ENCODE measurements around the gene DMBX1. TPM values are rescaled to one million over a fixed set of nuclear protein-coding genes. Genes with fewer than 3 reads are reported as not detected.

Gene DMBX1
- polyA plus RNA-seq, 10 donors = 0.11 TPM; not detected in 9

Other genes with a start within 250 kb of the DMBX1 start
- 1 to 10 TPM; 3.5 to 9.6 (median 5.8) TPM for gene RAD54L, start 242.1 kb upstream of the DMBX1 start, polyA plus RNA-seq (ENCODE audit: insufficient read length in 10 of 10)
- 10 to 100 TPM; 52.6 to 61.8 (median 56.1) TPM for gene LRRC41, start 186.2 kb upstream of the DMBX1 start, polyA plus RNA-seq (ENCODE audit: insufficient read length in 10 of 10)
- 100 to 1,000 TPM; 247 to 353 (median 282) TPM for gene UQCRH, start 186.1 kb upstream of the DMBX1 start, polyA plus RNA-seq (ENCODE audit: insufficient read length in 10 of 10)
- gene NSUN4, start 149.0 kb upstream of the DMBX1 start, polyA plus RNA-seq (ENCODE audit: insufficient read length in 10 of 10) = 10 to 100 TPM; 11.0 to 15.6 (median 13.1) TPM
- gene FAAH, start 95.5 kb upstream of the DMBX1 start, polyA plus RNA-seq (ENCODE audit: insufficient read length in 10 of 10) = 10 to 100 TPM in 9 of 10 donors, 1 to 10 TPM in 1; 9.2 to 20.5 (median 14.5) TPM
- gene KNCN, start 61.8 kb downstream of the DMBX1 start, polyA plus RNA-seq (ENCODE audit: insufficient read length in 10 of 10) = not detected
- 10 to 100 TPM; 19.3 to 42.8 (median 25.2) TPM for gene MKNK1, start 114.4 kb downstream of the DMBX1 start, polyA plus RNA-seq (ENCODE audit: insufficient read length in 10 of 10)
- gene MOB3C, start 127.0 kb downstream of the DMBX1 start, polyA plus RNA-seq (ENCODE audit: insufficient read length in 10 of 10) = 10 to 100 TPM; 11.5 to 15.7 (median 12.7) TPM
- gene ATPAF1, start 178.5 kb downstream of the DMBX1 start, polyA plus RNA-seq (ENCODE audit: insufficient read length in 10 of 10) = 10 to 100 TPM; 52.2 to 70.5 (median 57.9) TPM
- gene TEX38, start 182.0 kb downstream of the DMBX1 start, polyA plus RNA-seq (ENCODE audit: insufficient read length in 10 of 10) = under 1 TPM in 4 of 10 donors, not detected in 6; 0.15 to 0.24 (median 0.21) TPM
- 100 to 1,000 TPM in 6 of 10 donors, 10 to 100 TPM in 4; 77.9 to 111 (median 101) TPM for gene EFCAB14, start 229.3 kb downstream of the DMBX1 start, polyA plus RNA-seq (ENCODE audit: insufficient read length in 10 of 10)

Data from muscle of back (tissue), 10 donors.